HG03064 (cell line): ENCODE measurements around the gene YIPF1.
"Not testable (repeated sequence)": the region's sequence is repeated elsewhere in the genome, so short reads cannot be mapped to it uniquely, and the experiment has no call there.

Experiments
- ATAC-seq: cut with Tn5 transposase; IDR thresholded peaks from one replicate; pipeline ENCODE4 v1.9.1; 2021; ENCODE audit warnings: low read depth; ENCODE audit not compliant: unreplicated experiment

YIPF1 gene

DNA sequence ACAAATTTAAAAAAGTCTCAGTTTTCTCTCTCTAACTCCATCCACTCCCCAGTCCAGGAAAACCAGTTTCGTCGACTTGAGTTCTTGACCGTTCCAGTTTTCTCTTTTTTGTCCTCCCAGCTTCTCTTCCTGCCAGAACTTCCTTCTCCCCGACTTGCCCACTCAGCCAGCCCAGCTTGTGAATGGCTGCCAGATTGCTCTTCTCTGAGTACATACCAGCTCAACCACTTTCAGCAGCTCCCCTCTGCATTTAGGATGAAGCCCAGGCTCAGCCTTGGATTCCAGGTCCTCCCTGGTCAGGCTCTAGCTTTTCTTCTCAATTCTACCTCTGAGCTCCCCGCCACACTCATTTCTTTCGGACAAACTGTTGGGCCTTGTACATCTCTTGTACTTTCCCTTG lies 5.8 kb upstream of the YIPF1 start:
- no peak for ATAC-seq

DNA sequence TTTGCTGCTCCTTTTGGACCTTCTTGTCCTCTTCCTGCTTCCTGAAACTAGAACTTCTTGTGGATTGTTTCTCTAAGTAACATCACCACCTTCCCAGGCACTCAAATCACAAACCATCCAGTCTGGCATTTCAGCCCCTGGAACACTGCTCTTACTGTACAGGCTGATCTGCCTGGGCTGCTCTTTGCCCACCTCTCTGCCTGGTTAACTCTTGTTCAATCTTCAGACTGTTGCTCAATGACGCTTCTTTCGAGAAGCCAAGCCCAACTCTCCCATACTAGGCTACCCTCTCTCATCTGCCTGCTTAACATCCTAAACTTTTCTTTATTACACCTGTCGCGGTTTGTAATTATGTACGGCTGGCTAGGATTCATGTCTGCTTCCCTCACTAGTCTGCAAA lies 5.0 kb upstream of the YIPF1 start:
- ATAC-seq, result no peak

DNA sequence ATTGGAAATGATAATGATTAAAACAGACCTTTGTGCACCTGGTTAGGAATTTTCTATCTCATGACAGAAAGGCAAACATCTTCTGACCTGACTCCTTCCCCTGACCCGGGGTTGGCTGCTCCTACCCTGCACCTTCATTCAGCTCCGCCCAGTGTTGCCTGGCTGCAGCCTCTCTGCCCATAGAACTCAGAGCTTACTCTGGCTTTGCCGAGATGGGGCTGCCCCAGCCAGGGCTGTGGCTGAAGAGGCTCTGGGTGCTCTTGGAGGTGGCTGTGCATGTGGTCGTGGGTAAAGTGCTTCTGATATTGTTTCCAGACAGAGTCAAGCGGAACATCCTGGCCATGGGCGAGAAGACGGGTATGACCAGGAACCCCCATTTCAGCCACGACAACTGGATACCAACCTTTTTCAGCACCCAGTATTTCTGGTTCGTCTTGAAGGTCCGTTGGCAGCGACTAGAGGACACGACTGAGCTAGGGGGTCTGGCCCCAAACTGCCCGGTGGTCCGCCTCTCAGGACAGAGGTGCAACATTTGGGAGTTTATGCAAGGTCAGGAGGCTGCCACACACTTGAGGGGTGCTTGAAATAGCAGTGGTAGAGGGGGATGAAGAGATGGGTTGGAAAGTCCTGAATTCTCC lies 4.5 kb upstream of the YIPF1 start, which contains the start of gene DIO1:
Gene DIO1 (plus strand): TSS at position 189 of the 638 bp plus-strand sequence. CDS start 24 bp downstream, at position 213.
- no peak for ATAC-seq

DNA sequence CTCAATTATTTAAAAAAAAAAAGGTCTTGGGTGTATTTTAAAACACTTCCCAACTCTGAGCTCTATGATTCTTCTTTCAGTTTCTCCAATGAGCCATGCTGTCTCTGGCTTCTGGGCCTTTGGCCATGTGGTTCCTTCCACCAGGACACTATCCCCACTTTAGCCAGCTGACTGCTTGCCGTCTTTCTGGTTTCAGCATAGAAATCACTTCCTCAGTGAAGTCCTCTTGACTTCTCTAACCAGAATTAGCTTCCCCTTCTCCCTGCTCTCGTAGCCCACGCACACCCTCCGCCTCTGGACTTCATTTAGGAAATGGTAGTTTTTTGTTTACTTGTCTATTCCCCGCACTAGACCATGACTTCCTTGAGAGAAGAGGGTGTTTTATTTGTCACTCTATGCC lies 3.3 kb upstream of the YIPF1 start:
- ATAC-seq, result no peak

DNA sequence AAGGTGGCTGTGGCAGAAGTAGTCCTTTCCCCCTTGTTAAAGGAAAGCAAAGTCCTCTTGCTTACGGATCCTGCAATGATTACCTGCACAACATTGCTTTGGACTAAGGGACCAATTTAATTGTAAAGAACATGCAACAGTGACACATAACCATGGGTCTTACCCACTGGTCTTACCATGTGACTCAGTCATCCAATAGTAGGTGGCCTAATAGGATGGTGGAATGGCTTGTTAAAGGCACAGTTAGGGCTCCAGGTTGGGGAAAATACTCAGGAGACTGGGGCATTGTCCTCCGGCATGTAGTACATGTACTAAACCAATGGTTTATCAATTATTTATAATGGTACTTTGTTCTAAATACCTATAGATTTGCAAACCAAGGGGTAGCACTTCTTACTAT lies 2.1 kb upstream of the YIPF1 start:
- ATAC-seq, result no peak

DNA sequence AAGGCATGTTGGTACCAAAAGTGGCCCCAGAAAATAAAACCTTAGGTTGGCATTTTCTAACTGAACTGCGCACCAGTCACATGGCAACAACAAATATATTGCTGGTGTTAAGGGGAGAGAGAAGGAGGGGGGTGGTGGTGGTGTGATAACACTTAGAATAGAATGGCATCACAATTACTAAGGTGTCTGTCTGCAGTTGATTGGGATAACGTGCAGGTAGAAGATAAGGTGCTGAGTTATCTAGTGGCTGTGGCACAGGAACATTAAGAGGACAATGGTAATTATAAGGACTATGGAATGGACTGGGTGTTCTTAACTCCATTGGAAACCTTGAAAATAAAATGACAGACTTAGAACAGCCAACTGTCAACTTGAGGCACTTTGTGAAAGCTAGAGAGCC lies 1.4 kb upstream of the YIPF1 start:
- ATAC-seq, result no peak

DNA sequence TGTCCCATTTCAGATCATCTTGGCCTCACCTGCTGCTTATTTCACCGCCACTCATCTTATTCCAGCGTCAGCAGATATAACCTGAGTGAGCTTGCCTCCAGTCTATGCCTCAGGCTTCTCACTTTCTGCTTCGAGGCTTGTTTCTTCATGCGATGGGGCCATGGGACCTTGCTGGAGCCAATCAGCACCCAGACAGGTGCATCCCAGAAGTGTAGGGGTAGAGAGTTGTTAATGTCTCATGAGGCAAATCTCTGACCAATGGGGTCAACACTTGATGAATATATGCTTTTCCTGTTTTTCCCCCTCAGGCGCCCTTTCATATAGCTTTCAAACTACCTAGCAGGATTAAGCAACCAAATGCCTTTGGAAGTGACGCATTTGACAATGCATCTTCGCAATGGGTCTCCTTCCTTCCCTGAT lies 935 bp upstream of the YIPF1 start:
- no peak for ATAC-seq

DNA sequence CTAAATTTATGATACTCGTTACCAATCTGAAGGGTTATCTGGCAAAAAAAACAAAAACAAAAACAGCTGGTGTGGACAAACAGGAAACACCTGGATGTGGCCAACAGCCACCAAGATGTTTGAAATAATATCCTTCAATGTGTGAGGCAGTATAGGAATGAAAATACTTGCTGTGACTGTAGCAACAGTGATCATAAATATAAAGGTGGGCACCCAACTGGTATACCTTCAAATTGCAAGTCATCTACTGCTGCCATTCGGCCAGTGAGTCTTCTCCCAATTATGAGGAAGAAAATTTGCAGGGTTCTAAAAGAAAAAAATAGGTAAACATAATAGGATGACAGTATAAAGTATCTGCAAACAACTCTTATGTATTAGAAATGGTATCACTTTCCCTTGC lies 916 bp downstream of the YIPF1 start:
- no peak for ATAC-seq

DNA sequence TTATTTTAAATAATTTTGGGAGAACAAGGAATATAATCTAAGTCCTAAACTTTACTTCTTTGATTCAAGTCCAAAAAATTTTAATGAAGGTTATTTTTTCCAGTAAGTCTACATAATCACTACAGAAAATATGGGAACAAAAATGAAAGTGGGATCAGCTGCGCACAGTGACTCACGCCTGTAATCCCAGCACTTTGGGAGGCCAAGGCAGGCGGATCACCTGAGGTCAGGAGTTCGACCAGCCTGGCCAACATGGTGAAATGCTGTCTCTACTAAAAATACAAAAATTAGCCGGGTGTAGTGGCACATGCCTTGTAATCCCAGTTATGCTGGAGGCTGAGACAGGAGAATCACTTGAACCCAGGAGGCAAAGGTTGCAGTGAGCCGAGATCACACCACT lies 6.0 kb downstream of the YIPF1 start:
- not testable (repeated sequence) for ATAC-seq

DNA sequence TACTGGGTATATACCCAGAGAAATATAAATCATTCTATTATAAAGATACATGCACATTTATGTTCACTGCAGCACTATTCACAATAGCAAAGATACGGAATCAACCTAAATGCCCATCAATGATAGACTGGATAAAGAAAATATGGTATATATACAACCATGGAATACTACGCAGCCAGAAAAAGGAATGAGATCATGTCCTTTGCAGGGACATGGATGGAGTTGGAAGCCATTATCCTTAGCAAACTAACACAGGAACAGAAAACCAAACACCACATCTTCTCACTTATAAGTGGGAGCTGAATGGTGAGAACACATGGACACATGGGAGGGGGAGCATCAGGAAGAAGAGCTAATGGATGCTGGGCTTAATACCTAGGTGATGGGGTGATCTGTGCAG lies 7.7 kb downstream of the YIPF1 start:
- ATAC-seq, result not testable (repeated sequence)

DNA sequence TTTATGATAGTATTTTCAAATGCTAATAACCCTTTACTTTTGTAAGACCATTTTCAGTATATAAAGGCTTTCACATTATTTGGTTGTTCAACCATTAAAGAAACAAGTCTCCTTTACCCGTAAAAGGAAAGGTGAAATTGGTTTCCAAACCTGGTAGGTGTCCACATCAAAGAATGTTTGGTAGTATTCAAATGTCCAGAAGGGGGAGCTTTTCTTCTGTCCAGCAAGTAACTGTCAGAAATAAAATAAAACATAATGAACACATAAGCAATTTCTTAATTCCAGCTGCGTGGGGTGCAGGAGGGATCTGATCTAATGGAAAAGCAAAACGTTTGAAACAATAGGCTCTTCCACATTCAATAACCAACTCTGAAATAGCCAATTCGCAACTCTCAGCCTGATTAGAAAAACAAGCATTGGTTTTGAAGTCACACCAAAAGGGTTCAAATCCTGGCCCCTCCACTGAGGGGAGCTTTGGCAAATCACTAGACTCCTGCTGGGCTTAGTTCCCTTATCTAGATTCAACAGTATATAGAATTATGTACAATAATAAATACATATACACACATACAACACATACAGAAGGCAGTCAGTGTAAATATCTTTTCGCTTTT lies 11.0 kb downstream of the YIPF1 start:
- no peak for ATAC-seq

DNA sequence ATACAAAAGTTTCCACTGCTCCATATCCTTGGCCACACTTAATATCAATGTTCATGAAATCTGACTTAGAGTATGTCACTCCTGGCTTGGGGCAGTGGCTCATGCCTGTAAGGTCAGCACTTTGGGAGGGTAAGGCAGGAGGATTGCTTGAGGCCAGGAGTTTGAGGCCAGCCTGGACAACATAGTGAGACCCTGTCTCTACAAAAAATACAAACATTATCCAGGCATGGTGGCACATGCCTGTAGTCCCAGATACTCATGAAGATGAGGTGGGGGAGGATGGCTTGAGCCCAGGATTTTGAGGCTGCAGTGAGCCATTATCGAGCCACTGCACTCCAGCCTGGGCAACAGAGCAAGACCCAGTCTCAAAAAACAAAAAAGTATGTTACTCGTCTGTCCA lies 14.4 kb downstream of the YIPF1 start:
- ATAC-seq, result not testable (repeated sequence)

DNA sequence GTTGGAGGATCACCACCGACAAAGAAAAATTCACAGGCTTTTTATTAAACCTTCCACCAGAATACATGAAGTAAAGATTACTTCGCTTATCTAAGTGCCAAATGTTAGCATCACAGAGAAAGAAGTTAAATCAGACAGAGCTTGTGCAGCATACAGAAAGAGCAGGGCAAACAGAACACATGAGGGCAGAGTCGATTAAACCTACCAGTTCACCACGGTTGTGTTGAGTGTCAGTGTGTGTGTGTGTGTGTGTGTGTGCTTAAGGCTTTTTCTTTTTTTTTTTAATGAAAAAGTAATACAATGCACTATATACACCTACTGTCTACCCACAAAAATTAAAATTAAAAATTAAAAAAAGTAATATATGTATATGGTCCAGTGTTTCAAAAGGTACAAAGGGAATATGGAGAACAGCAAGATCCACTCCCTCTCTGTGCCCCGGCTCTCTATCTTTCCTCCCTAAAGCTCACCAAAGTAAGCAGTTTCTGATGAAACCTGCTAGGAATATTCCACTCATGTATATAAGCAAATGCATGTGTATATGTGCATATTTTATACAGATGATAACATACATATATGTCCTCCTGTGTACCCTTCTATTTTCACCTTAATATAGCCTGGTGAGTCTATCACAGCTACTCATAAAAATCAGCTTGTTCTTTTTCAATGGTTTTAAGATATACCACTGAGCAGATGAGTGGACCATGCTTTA lies 17.7 kb downstream of the YIPF1 start:
- ATAC-seq, result no peak

DNA sequence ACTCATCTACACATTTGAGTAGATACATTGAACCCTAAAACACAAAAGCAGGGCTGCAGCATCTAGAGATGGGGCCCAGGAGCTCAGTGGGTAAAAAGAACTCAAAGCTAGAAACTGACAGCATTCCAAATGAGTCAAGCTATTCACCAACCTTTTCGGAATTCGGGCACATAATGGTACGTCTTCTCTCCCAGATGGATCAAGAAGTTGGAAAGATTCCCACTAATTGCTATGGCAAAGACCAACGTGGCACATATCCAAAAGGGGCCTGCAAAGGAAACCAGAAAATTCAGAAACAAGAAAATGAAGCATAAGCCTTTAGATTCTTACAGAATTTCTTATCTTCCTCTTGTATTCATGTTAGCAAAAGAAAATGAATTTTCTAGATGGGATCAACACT lies 18.4 kb downstream of the YIPF1 start:
- no peak for ATAC-seq

DNA sequence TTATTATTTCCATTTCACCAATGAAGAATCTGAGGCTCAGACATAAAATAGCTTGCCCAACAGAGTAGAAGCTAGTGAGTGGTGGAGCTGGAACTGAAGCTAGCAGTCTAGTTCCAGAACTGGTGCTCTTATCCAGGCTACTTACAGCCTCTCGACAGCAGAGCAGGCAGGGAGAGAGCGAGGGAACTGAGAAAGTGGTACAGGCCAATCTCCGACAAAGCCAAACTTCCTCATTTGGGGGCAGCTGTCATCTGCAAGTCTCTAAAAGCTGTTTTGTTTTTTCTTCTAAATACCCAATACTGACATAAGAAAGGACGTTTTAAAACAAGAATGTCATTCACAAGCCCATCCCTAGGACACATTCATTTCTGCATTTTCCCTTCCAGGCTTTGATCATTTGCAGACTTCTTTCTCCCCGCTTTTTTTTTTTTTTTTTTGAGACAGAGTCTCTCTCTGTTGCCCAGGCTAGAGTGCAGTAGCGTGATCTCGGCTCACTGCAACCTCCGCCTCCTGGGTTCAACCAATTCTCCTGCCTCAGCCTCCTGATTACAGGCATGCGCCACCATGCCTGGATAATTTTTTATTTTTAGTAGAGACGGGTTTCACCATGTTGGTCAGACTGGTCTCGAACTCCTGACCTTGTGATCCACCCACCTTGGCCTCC lies 20.0 kb downstream of the YIPF1 start:
- ATAC-seq, result no peak

DNA sequence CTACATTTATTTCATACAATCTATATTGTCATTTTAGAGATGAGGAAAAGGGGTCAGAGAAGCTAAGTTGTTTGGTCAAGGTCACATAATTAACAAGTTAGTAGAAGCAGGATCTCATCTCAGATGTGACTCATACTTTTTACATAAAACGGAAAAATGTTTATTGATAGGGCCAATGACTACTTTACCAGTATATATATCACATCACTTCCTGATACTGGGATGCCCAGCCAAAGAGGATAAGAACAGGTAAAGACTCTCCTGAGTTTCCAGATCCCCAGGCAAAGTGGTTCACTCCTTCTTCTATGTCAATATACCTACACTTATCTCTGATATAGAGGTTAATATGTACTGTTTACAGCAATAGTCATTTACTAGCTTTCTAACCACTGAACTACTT lies 21.0 kb downstream of the YIPF1 start:
- ATAC-seq, result no peak

DNA sequence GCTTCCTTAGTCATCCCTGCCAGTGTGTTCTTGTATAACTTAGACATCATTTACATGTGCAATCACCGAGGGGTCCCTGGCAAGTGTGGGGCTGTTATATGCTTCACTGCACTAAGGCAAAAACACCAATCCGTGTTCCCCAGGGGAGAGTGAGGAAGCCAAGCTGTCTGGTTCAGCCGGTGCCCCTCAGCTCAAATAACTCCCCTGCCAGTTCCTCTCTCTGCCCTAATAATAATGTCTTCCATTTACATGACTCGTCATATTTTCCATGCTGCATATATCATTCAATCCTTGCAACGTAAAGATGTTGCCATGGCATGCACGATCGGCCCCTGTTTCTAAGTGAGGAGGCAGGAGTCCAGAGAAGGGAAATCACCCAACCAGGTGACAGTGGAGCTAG lies 27.1 kb downstream of the YIPF1 start:
- no peak for ATAC-seq

DNA sequence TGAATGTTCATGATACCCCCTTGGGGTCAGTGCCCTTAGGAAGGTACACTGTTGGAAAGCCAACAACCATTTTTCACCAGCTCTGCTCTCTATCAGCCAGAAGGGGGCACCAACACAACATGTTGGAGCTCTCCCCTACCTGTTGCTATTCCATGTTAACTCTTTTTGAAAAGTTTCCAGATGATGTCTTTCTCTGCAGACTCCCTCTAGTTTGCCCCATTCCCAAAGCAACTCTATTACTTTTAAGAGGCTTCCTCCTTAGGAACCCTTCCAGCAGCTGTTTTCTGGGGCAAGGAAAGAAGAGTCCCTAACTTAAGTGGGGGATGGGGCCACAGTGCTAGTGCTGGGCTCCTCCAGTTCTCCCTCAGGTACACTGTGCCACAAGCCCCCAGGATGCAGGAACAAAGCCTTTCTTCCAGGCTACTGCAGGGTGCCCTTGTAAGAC lies 28.6 kb downstream of the YIPF1 start:
- no peak for ATAC-seq

DNA sequence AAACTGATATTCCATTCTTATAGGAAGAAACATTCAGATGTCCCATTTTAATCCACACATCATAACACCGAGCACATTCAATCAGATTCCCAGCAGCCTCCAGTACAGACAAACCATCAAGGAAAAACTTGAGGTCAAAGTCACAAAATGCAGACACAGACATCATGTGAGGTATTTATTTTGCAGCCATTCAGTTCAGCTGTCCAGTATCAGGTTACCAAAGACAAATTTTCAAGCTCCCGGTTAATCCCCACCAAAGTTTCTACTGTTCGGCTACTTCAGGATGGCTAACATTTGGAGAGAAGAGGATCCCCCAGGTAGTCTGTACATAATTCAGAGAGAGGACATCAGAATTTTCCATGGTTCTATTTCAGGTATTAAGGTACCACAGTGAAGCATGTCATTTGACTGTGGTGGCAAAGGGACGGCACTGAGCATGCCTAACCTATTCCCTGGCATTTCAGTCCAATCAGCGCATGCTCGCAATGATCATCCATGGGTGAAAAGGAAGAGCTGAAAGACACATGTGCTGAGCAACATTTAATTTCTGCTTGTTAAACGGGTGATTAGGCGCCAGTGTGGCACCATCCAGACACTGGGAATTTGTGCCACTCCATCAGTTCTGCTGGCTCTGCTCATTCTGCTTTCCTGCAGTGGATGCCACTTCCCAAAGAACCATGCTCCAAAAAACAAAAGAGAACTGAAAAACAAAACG lies 37.9 kb downstream of the YIPF1 start:
- no peak for ATAC-seq

DNA sequence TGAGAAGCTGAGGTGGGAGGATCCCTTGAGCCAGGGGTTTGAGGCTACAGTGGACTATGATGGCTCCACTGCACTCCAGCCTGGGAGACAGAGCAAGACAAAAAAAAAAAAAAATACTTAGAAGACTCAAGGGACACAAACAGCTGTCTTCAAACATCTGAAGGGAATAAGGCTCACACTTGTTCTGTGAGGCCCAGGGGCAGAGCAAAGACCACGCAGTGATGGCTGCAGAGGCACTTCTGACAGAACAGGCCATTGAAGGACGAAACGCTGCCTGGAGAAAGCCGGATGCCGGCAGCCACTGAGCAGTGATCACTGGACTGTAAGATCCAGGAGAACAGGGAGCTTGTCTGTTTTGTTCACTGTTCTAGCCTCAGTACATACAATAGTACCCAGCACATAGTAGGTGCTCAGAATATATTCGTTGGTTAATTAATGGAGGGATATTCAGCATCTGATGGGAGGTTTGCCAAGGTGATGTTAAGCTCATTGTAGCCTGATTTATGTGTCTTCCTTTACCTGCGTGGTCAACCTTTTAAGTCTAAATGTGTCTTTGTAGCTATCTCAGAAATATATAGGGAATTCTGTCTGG lies 39.4 kb downstream of the YIPF1 start:
- no peak for ATAC-seq
